GM19468 (cell line): ENCODE results near the gene FCRL2.
"Not testable (repeated sequence)": the region's sequence is repeated elsewhere in the genome, so short reads cannot be mapped to it uniquely, and the experiment has no call there.

Experiments used
- ATAC-seq: cut with Tn5 transposase; IDR thresholded peaks from one replicate; pipeline ENCODE4 v1.9.1; 2021; ENCODE audit warnings: mild to moderate bottlenecking, moderate library complexity, moderate number of reproducible peaks; ENCODE audit not compliant: unreplicated experiment; ENCODE audit errors: extremely low read depth

FCRL2 gene

DNA sequence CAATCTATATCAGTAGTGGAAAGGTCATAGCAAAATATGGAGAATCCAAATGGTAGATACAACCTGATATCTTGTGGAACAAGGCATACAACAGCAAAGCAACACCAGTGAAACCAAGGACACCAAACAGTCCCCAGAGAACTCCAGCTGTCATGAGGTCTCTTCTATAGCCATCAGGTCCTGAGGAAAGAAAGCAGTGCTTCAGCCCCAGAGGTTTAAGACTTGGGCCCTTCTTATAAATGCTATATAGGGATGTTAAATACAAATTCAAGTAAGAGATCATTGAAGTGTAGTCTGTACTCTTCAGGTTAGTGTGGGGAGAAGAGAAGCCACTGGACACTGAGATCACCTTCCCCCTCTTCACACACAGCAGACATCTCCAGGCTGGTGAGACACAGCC, 10.1 kb downstream of the FCRL2 start:
- no peak for ATAC-seq

DNA sequence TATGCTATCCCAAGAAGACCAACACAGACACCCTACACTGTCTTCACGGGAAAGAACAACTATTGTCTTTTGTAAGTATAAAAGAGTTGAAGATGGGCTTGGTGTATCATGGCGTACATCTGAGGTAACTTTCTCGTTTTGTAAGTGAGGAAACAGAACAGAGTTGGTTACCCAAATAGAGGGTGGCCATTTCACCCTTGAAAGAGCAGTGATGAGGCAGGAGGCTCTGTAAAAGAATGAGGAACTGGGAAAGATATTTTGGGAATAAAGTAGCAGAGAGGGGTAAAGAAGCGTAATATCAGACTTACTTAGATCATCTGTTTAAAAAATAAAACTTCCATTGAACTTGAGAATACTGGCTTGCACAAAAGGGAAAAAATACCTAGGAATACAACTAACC, 18.9 kb downstream of the FCRL2 start:
- ATAC-seq = no peak

DNA sequence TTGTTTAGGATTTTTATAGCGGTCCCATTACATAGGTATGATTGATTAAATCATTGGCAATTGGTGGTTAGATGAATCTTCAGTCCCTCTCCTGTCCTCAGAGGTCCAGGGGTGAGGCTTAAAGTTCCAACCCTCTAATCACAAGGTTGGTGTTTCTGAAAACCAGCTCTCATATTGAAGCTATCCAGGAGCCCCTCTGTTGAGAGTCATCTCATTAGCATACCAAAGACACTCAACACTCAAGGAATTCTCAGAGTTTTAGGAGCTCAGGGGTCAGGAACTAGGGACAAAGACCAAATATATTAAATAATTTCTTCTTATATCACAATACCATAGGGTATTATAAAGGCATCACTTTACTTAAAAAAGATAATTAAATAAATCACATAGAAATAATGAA, 23.3 kb downstream of the FCRL2 start:
- no peak for ATAC-seq

DNA sequence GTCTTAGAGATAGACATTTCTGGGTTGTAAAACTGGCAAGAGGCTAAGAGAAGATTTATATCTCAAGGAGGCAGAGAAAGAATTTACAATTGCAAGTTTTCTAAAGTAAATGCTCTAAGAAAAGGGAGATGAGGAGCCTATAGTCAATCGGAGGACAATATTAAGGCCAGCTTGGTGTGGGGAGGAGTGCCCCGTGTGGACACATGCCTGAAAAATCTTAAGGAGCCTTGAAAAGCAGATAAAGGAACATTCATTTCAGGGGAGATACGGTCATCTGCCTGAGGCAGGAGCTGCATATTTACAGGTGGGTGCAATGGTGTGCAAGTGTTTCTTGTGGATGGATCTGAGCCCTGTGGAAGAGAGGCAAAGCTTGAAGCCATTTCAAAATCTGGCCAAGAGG, 25.6 kb downstream of the FCRL2 start:
- ATAC-seq = no peak

DNA sequence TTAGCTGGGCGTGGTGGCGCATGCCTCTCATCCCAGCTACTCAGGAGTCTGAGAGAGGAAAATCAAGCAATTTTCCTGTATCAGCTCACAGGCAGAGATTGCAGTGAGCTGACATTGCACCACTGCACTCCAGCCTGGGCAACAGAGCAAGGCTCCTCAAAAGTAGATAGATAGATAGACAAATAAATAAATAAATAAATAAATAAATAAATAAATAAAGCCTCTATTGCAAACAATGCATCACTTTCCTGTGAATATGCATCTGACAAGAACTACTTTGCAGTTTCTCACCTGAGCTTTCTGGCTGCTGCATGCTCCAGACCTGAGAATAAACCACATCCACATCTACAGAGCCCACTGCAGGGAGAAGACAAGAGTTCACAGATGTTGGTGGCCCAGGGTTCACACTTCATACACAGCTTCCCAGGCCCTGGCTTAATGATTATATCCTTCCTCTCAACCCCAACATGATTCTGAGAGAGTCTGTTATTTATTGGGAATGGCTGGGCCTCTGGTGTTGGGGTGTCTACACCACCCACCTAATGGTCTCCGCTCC, 28.6 kb downstream of the FCRL2 start:
- no peak for ATAC-seq

DNA sequence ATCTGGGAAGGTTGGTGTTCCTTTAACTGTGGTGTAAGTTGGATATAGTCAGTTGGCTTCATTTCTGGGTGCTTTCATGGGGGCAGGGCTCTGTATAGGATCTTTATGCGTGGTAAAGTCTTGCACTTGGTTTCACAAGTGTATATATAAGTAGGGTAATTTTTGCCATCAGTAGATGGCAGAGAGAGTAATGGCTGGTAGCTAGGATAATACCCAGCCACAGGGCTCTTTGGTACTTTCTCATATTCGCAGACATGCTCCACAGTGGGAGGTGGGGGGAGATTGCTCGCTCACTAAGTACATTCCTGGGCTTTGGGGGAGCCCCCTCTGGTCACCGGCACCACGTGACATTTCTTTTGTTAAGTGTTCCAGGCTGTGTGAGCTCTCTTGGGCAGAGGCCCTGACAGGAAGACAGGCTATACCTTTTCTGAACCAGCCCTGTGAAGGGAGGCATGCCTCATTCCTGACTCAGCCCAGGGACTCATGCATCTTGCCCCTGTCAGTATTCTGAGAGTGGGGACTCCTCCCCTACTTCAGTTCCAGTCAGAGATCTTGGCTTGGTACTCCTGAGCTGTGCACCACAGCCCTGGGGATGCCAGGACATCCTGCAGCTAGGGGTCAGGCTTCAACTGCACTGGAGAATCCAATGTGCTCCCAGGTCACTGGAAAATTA, 37.6 kb downstream of the FCRL2 start:
- ATAC-seq = no peak

DNA sequence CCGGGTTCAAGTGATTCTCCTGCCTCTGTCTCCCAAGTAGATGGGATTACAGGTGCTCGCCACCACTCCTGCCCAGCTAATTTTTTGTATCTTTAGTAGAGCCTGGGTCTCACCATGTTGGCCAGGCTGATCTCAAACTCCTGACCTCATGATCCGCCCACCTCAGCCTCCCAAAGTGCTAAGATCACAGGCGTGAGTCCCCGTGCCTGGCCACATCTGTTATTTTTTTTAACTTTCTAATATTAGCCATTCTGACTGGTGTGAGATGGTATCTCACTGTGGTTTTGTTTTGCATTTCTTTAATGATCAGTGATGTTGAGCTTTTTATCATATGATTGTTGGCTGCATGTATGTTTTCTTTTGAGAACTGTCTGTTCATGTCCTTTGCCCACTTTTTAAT, 40.9 kb downstream of the FCRL2 start:
- ATAC-seq = not testable (repeated sequence)

DNA sequence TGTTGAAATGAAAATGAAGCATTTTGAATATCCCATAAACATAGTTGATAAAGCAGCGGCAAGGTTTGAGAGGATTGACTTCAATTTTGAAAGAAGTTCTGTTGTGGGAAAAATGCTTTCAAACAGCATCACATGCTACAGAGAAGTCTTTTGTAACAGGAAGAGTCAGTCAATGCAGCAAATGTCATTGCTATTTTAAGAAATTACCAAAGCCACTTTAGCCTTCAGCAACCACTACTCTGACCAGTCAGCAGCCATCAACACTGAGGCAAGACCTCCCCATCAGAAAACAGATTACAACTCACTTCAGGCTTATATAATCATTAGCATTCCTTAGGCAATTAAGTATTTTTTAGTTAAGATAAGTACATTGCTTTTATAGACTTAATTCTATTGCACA, 42.6 kb downstream of the FCRL2 start:
- ATAC-seq = no peak

DNA sequence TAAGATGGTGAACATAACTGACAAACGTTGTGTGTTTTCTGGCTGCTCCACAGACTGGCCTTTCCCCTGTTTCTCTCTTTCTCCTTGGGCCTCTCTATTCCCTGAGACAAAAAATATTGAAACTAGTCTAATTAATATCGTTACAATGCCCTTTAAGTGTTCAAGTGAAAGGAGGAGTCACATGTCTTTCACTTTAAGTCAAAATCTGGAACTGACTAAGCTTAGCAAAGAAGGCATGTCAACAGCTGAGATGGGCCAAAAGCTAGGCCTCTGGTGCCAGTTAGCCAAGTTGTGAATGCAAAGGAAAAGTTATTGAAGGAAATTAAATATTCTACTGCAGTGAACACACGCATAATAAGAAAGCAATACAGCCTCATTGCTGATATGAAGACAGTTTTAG, 44.2 kb downstream of the FCRL2 start:
- no peak for ATAC-seq

DNA sequence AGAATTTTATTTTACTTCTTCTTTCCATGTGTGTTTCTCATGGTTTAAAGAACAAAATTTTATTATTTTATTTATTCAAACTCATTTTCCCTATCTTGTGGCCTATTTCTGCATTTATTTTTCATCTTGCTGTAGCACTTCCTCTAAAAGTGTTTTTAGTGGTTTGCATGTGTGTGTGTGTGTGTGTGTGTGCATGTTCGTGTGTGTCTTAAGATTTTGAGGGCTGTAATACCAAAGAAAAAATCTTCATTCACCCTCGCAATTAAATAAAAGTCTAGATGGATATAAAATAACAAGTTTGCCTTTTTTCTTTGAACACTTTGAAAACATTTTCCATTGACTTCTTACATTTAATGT, 51.7 kb downstream of the FCRL2 start:
- ATAC-seq = no peak

DNA sequence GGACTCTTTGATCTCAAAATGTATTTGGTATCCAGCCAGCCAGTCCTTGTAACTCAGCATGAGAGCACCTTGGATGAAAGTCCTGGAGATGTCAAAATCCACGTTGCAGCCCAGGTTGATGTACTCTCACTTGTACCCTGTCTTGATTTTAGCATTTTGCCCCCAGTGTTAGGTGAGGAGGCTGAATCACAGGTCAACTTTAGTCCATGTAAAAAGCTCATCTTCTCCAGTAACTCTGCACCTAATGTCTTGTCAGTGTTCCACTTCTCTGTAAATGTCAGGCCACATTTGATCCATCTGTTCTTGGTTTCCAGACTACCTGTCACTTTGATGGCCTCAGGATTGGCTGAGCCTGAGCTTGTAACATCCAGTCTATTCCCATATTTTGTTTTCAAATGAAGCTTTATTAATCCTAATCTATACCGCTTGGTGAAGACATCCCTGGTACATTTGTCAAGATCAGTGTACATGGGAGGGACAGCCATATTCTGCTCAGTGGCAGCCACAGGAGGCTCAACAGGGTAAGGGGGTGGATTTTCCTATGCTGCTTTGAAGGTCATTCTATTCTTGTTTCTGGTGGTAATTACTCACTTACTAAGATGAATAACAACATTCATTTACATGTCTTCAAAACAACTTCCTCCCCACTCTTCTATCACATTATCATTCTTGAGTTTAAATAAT, 52.3 kb downstream of the FCRL2 start:
- no peak for ATAC-seq

DNA sequence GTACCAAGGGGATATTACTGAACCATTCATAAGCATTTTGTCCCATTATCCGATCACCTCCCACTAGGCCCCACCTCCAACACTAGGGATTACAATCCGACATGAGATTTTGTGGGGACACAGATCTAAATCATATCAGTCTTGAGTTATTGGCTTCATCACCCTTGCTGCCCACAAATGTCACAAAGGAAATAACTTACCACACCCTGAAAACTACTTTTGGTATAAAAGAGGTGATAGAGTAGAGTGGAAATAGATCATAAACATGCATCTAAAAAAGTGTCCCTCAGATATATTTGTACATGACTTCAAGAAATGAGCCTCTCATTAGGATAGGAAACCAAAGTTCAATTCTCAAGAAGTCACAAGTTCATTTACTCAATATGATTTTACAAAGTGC, 53.8 kb downstream of the FCRL2 start:
- no peak for ATAC-seq

DNA sequence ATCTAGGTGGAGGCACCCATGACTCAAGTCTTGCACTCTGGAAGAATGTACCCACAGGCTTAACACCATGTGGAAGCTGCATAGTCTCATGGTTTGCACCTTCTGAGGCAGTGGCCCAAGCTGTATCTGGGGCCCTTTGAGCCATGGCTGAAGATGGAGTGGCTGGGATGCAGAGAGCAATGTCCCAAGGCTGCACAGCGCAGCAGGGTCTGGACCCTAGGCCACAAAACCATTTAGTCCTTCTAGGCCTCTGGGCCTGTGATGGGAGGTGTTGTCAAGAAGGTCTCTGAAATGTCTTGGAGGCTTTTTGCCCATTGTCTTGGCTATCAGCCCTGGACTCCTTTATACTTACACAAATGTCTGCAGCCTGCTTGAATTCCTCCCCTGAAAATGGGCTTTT, 54.9 kb downstream of the FCRL2 start:
- no peak for ATAC-seq

DNA sequence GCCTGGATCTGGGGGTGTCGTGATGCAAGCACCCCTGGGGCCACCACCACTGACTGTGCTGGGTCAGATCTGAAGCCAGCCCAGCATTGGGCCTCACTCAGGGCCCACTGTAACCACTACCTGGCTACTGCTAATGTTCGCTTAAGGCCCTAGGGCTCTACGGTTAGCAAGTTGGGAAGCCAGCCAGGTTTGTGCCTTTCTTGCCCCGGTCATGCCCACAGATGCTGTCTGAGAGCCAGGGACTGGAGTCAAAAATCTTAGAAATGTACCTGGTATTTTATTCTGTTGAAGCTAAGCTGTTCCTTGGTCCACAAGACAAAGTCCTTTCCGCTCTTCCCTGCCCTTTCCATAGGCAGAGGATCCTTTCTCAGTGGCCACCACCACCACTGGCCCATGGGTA, 61.2 kb downstream of the FCRL2 start:
- ATAC-seq = no peak

DNA sequence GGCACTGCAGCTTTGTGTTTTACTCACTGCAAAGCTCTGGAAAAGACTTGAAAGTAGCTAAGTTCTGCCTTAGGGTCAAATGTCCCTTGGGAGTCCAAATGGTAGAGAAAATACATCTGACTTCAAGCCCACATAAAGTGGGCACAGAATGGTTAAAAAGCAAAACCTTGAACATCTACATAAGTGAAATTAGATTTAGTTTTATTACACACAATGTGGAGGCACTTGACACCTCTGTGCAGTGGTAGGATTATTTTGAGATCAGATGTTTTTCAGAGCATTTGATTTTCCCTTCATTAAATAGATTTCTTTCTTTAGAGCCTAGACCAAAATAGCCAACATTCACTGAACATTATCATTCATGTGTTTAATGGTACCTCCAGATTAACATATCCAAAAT, 65.1 kb downstream of the FCRL2 start:
- ATAC-seq = no peak

DNA sequence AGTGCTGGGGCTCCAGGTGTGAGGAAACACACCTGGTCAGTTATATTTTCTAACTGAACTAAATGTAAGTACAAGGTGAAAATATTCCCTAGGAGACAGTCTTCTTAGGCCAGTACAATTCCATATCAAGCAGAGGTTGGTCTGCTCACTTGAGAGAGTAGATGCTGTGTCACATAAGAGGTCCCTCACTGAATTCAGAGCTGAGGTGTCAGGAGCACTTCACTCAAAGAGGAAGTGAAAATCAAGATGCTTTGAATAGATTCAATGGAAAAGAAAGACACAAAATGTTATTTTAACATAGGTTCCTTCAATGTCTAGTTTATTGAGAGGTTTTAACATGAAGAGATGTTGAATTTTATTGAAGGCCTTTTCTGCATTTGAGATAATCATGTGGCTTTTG, 72.1 kb downstream of the FCRL2 start:
- no peak for ATAC-seq

DNA sequence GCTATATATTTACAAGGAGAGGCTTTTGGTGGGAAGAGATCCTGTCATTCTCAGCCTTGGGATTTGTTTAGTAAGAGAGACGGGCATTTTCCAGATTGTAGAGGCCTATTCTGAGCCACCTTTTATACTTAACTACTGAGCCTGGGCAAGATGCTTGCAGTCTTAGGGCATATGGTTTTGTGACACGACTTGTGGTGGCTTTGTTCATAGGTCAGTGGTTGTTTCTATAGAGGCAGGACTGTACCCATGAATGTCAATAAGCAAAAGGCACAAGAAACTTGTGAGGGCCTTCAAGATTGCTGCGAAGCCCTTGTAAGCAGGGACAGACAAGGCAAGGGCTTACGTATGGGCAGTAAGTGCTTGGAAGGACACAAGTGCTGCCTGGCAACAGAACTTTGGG, 73.0 kb downstream of the FCRL2 start:
- ATAC-seq = no peak

DNA sequence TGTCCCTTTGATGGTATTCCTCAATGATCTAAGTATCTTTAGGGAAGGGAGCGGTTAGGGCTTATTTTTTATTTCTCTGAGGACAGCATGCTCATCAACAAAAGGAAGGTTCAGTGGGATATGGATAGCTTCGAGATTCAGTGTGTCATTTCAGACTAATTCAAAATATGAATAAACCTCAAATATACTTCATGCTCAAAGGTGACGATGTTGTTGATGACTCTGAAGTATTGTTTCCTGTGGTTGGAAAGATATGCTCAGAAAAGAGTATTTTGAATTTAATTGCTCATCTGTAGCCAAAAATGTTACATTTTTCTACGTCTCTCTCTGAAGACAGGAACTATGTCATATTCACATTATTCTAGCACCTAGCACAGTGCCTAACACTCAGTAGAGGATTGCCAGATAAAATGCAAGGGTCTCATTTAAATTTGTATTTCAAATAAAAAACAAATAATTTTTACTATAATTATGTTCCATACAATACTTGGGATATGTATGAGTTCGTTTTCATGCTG, 74.6 kb downstream of the FCRL2 start:
- no peak for ATAC-seq

DNA sequence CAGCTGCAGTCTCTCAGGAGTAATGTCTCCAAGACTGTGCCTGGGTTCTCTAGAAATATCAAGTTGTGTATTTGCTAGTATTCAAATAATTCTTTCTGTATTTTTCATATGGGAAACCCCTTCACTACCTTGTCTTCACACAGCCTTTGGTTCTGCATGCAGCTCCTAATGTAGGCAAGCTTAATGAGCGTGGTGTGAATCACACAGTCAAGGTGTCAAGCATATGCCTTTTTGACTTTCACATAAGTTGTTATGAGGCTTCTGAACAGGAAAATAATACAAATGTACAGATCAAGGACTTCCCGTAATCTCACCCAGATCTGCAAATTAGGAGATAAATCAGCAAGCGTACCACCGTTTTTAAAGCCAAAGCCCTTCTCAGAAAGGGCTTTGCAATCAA, 76.2 kb downstream of the FCRL2 start, which contains the start of gene FCRL3:
Gene FCRL3 (minus strand): TSS at position 38 of the 400 bp plus-strand sequence. CDS start 280 bp downstream, outside the sequence.
- ATAC-seq = no peak

DNA sequence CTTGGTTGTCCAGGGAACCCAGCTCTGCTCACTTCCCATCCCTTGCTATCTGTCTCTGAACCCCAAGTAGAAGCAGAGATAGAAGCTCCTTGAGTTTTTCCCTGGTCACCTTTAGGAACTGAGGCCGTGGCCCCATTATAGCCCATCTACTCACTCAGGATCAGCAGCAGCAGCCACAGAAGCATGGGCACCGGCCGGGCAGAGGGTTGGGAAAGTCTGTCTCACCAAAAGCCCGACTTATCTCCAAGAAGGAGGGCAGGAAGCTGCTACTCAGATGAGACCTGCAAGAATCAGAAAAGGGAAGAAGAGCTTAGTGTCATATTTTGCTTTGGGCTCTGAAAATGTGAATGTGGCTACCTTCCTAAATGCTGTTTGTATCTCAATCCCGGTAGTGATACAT, 76.6 kb downstream of the FCRL2 start:
- ATAC-seq = no peak

DNA sequence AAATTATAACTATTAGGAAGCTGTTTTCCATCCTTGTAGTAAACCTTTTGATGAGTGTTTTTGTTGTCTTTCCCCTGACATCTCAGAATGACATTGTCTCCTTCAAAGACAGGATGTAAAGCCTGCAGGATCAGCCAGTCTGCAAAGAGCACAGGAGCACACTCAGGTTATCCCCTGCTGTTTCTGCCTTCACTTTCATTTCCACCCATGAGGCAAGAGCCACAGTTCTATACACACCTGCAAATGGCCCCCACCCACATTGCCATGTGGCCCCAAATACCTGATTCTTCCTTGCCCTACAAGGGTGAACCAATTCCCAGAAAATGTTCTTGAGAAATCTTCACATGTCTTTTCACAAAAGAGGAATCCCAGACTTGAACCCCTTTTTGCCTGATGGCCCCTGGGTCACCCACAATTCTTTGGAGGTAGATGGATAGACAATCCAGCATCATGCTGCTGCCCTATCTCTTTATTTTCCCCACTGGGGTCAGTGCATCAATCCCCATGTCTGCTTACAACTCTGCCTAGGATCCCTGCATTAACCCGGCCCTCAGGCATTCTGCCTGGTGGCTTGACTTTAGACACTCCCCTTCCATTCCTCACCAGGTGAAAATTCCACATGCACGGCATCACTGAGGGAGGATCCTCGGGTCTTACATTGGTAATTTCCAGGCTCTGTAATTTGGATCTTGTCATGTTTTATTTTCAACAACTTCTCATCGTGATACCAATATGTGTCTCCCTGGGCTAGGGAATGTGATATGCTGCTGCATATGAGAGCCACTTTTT, 79.0 kb downstream of the FCRL2 start:
- ATAC-seq = no peak
